NT2/D1 (cell line): ENCODE data around the gene CDH9.

Experiments
- DNase-seq: peaks from one replicate; pipeline ENCODE4 v3.0.0-alpha.2; 2011; ENCODE audit warnings: low read depth, low spot score
- H3K27me3 ChIP-seq: 2 replicates; pipeline ENCODE4 v1.6.0; 2011; ENCODE audit warnings: mild to moderate bottlenecking; ENCODE audit not compliant: insufficient read length, insufficient read depth
- H3K36me3 ChIP-seq: 2 replicates; pipeline ENCODE4 v1.6.1; 2011; ENCODE audit warnings: mild to moderate bottlenecking, low read length, mixed read lengths; ENCODE audit not compliant: insufficient read depth, insufficient read length
- H3K4me1 ChIP-seq: 2 replicates; pipeline ENCODE4 v1.5.1; 2011; ENCODE audit not compliant: insufficient read depth, insufficient read length
- H3K4me3 ChIP-seq: 2 replicates; pipeline ENCODE4 v1.5.1; 2011; ENCODE audit warnings: low read depth; ENCODE audit not compliant: insufficient read length
- H3K9ac ChIP-seq: 2 replicates; pipeline ENCODE4 v1.6.0; 2011; ENCODE audit warnings: low read depth; ENCODE audit not compliant: insufficient read length
- H3K9me3 ChIP-seq: 2 replicates; pipeline ENCODE4 v1.5.1; 2011; ENCODE audit warnings: mild to moderate bottlenecking, low read length; ENCODE audit not compliant: insufficient read depth
- SUZ12 ChIP-seq: IDR thresholded peaks from 2 replicates; pipeline ENCODE4 v1.6.1; 2011; ENCODE audit not compliant: insufficient read length, insufficient read depth; ENCODE audit errors: extremely low read depth
- YY1 ChIP-seq: IDR thresholded peaks from 2 replicates; pipeline ENCODE4 v1.6.1; 2011; ENCODE audit not compliant: insufficient read length, insufficient read depth
- ZNF274 ChIP-seq: IDR thresholded peaks from 2 replicates; pipeline ENCODE4 v1.6.1; 2011; ENCODE audit warnings: mild to moderate bottlenecking, low read depth, low read length

The CDH9 gene

DNA sequence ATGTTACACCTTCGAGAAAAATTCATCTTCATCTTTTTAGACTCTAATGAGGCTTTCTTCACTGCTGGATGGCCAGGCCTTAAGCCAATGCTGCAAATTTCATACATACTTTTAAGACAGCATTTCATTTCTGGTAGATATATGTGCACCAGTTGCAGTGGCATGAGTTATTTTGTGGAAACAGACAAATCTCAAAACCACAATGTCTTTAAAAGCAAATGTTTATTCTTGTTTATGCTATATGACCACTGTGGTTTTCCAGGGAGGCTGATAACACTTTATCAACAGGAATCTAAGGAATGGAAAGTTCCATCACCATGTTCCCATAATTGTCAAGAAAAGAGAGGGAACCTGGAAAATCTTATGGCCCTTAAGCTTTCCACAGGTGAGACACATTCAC is 27.7 kb downstream of the CDH9 start:
- DNase-seq, result no peak
- no peaks in the 10 kb centered on the region for H3K36me3 ChIP-seq
- no peaks in the 10 kb centered on the region for H3K4me1 ChIP-seq
- TF ChIP-seq ZNF274, result no peak
- no peak for TF ChIP-seq SUZ12
- no peak for TF ChIP-seq YY1
- no peaks in the 10 kb centered on the region for H3K27me3 ChIP-seq
- H3K4me3 ChIP-seq, result no peak overlapping the region
- no peaks in the 10 kb centered on the region for H3K9me3 ChIP-seq
- H3K9ac ChIP-seq, result no peak overlapping the region

DNA sequence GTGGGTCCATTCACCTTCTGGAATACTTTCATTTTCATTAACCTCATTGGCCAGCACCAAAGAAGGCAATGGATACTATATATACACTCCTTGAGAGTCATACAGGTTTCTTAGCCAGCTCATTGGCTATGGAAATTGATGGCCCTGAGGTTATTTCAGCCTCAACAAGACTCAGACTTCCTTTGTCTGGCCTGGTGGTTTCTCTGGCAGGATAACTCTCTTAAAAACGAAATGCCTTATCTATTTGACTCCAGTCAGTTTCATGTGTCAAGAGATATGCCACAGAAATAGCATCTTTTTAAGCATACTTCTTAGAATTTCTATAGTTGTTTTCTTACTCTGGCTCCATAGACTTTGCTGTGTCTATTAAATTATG is 28.9 kb downstream of the CDH9 start:
- H3K9ac ChIP-seq, result no peak overlapping the region
- no peak for TF ChIP-seq ZNF274
- TF ChIP-seq SUZ12, result no peak
- no peaks in the 10 kb centered on the region for H3K9me3 ChIP-seq
- no peak for DNase-seq
- H3K27me3 ChIP-seq, result no peaks in the 10 kb centered on the region
- H3K36me3 ChIP-seq, result no peaks in the 10 kb centered on the region
- no peak overlapping the region for H3K4me3 ChIP-seq
- no peaks in the 10 kb centered on the region for H3K4me1 ChIP-seq

DNA sequence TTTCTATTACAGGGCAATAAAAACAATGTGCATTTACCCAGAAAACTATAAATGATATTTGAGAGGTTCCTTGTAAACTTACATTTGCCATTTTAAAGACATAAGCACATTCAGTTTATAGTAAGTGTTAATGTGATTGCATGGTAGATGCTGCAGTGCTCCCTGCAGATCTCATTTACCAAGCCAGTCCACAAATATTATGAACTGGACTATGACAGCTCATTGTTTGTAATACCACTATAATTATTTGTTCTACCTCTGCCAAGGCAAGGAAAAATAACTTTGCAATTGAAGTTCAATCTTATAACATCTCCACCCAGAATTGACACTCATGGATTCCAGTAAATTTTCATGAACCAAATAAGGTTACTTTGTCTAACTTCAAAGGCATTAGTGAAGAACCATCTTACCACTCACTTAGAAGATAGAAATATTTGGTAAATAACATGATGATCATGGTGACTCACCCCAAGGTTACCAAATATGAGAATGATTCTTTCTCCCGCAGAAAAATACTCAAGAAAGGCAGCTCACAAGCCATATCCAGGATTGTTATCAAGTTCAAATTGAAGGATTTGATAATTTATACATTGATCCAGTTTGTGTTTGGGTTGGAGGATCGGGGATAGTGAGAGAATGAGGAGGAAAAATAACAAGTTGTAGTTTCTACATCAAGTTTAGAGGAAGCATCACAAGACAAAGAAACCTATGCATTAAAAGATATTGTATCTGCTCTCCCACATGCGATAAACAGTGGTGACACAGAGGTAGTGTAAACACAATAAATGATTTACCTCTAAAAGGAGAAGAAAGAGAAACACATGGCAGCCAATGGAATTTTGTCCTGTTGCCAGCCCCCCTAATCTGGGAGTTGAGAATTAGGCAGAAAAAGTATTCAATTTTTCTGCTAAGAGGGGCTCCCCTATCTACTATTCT is 29.5 kb downstream of the CDH9 start:
- H3K9me3 ChIP-seq, result no peaks in the 10 kb centered on the region
- H3K4me1 ChIP-seq, result no peaks in the 10 kb centered on the region
- DNase-seq, result no peak
- no peaks in the 10 kb centered on the region for H3K27me3 ChIP-seq
- no peak overlapping the region for H3K9ac ChIP-seq
- H3K36me3 ChIP-seq, result no peaks in the 10 kb centered on the region
- H3K4me3 ChIP-seq, result no peak overlapping the region
- TF ChIP-seq SUZ12, result no peak
- TF ChIP-seq ZNF274, result no peak
- TF ChIP-seq YY1, result no peak

DNA sequence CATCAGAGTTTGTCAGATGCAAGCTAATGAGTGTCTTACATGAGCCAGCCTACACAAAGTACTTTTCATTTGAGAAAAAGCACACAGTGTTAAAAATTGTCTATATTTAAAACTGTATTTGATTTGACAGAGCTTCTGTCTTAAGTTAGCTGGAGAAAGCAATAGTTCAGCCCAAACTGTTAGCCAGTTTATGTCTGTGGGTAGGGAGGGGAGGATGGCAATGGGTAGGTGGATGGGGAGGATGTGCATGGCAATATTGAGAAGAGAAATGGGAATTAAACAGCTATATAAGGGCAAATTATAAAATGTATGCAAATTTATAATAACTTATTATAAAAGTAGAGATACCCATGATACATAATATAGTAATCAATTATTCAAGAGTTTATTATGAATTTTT is 31.3 kb downstream of the CDH9 start:
- Histone ChIP-seq H3K9me3 (no peaks in the 10 kb centered on the region), H3K27me3 (no peaks in the 10 kb centered on the region), H3K4me3 (no peak overlapping the region), H3K4me1 (no peaks in the 10 kb centered on the region), H3K9ac (no peak overlapping the region), H3K36me3 (no peaks in the 10 kb centered on the region)
- no peak for DNase-seq
- TF ChIP-seq YY1, result no peak
- TF ChIP-seq SUZ12, result no peak
- no peak for TF ChIP-seq ZNF274

DNA sequence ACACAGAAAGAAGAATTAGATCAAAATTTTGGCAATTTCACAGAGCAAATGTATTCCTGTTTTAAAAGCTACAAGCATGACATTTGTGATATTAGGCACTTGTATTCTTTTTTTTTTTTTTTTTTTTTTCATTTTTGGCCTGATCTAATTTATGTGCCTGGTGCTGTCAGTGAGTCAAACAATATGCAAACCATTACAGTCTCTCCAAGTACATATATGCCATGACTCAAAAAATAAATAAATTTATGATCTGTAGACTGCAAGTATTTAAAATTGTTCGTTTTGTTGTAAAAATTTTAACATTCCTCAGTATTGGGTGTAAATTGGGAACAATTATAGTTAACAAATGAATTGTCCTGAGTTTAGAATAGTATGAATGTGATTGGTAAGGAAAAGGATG is 51.4 kb downstream of the CDH9 start:
- no peak for TF ChIP-seq YY1
- no peak for TF ChIP-seq SUZ12
- TF ChIP-seq ZNF274, result no peak
- no peak overlapping the region for H3K9ac ChIP-seq
- DNase-seq, result no peak
- H3K4me1 ChIP-seq, result no peaks in the 10 kb centered on the region
- no peaks in the 10 kb centered on the region for H3K27me3 ChIP-seq
- H3K36me3 ChIP-seq, result no peaks in the 10 kb centered on the region
- H3K9me3 ChIP-seq, result no peaks in the 10 kb centered on the region
- H3K4me3 ChIP-seq, result no peak overlapping the region

DNA sequence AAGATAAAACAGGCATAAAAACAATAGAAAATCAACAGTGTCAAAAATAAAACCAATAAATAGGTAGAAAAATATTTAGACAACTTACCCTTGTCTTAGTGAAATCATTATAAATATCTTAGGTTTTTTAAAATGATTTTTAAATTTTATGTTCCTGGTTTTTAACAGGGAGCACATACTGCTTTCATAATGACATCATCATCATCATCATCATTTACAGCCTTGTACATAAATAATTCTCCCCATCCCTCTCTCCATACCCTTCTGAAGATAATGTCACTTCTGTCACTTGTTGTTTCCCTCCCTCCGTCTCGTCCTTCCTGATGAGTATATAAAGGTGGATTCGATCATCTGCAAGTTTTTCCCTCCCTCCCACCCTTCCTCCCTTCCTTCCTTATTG is 56.6 kb downstream of the CDH9 start:
- H3K9me3 ChIP-seq, result no peaks in the 10 kb centered on the region
- no peaks in the 10 kb centered on the region for H3K36me3 ChIP-seq
- H3K4me1 ChIP-seq, result no peaks in the 10 kb centered on the region
- no peak overlapping the region for H3K9ac ChIP-seq
- no peak for TF ChIP-seq YY1
- no peak for TF ChIP-seq ZNF274
- no peak for TF ChIP-seq SUZ12
- no peak for DNase-seq
- no peaks in the 10 kb centered on the region for H3K27me3 ChIP-seq
- H3K4me3 ChIP-seq, result no peak overlapping the region

DNA sequence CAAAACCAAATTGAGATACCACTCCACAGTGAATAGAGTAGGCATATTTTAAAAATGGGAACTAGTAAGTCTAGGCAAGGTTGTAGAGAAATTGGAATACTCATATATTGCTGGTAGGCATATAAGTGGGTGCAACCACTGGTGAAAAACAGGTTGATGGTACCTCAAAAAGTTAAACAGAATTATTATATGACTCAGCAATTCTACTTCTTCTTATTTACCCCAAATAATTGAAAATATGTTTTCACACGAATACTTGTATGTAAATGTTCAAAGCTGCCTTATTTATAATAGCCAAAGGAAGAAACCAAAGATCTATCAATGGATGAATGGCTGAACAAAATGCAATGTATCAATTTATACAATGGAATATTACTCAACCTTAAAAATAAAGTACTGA is 79.1 kb downstream of the CDH9 start:
- Histone ChIP-seq H3K9me3 (peaks cover 3% of the 10 kb centered on the region; the same call in 1 of the 2 replicates), H3K9ac (no peak overlapping the region), H3K36me3 (no peaks in the 10 kb centered on the region), H3K4me3 (no peak overlapping the region), H3K27me3 (no peaks in the 10 kb centered on the region), H3K4me1 (no peaks in the 10 kb centered on the region)
- DNase-seq, result no peak
- no peak for TF ChIP-seq ZNF274

DNA sequence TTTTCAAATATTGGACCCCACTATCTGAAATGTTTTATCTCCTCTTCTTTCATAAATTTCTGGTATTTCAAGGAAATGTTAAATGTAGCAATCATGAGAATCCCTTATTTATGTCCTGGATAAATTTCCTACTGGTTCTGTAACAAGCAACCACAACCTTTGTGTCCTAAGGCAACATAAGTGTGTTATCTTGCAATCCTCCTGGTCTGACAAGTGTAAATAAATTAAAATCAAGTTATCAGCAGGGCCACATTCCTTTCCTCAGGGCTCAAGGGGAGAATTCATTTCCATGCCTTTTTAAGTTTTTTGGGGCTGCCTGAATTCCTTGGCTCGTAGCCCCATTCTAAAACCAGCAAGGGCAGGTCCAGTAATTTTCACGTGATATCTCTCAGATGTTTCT is 83.2 kb downstream of the CDH9 start:
- peaks cover 3% of the 10 kb centered on the region; the same call in 1 of the 2 replicates for H3K9me3 ChIP-seq
- no peak for DNase-seq
- no peak overlapping the region for H3K4me3 ChIP-seq
- no peaks in the 10 kb centered on the region for H3K27me3 ChIP-seq
- H3K9ac ChIP-seq, result no peak overlapping the region
- no peaks in the 10 kb centered on the region for H3K4me1 ChIP-seq
- TF ChIP-seq SUZ12, result no peak
- no peak for TF ChIP-seq YY1
- no peak for TF ChIP-seq ZNF274
- no peaks in the 10 kb centered on the region for H3K36me3 ChIP-seq
